22Rv1 (cell line): ENCODE measurements around the gene GCNT2.

Source experiments
- CTCF ChIP-seq: fragments of 450-650 bp; IDR thresholded peaks from 2 replicates; pipeline ENCODE4 v1.5.1; 2017; ENCODE audit warnings: mild to moderate bottlenecking
- ZFX ChIP-seq: fragments of 450-650 bp; IDR thresholded peaks from 2 replicates; pipeline ENCODE4 v1.6.1; 2017; ENCODE audit warnings: antibody characterized with exemption, borderline replicate concordance

- no peak for TF ChIP-seq CTCF
- no peak for TF ChIP-seq ZFX
Measured at GRCh38 chr6:10615675-10616074, 94.5 kb downstream of the GCNT2 start.
